SK-N-SH treated with all-trans-retinoic acid at 6 μM for 48 hours (cell line): ENCODE data around the gene DNM2.

Source experiments
- ATAC-seq: fragments of 200-7000 bp; cut with Tn5 transposase; 3 replicates; pipeline ENCODE4 v1.9.1; 2020; ENCODE audit warnings: mild to moderate bottlenecking, moderate library complexity
- BACH2 ChIP-seq: fragments of 250-450 bp; sonication (Bioruptor Pico); IDR thresholded peaks from 2 replicates; pipeline ENCODE4 v1.9.0; 2021; ENCODE audit warnings: mild to moderate bottlenecking, borderline replicate concordance
- CSDC2 ChIP-seq: fragments of 250-450 bp; sonication (Bioruptor Pico); IDR thresholded peaks from 2 replicates; pipeline ENCODE4 v1.5.0; 2020; ENCODE audit warnings: mild to moderate bottlenecking, moderate library complexity
- ESRRG ChIP-seq: fragments of 250-450 bp; sonication (Bioruptor Pico); IDR thresholded peaks from 2 replicates; pipeline ENCODE4 v1.6.1; 2021; ENCODE audit warnings: mild to moderate bottlenecking
- GLIS3 ChIP-seq: fragments of 250-450 bp; sonication (Bioruptor Pico); IDR thresholded peaks from 2 replicates; pipeline ENCODE4 v1.5.0; 2020; ENCODE audit warnings: mild to moderate bottlenecking, moderate library complexity
- RARB ChIP-seq: fragments of 250-450 bp; sonication (Bioruptor Pico); IDR thresholded peaks from 2 replicates; pipeline ENCODE4 v1.8.0; 2021; ENCODE audit warnings: mild to moderate bottlenecking, moderate library complexity
- SNAI2 ChIP-seq: fragments of 250-450 bp; sonication (Bioruptor Pico); IDR thresholded peaks from 2 replicates; pipeline ENCODE4 v1.5.0; 2020; ENCODE audit warnings: mild to moderate bottlenecking, moderate library complexity
- TCF4 ChIP-seq: fragments of 250-450 bp; sonication (Bioruptor Pico); IDR thresholded peaks from 2 replicates; pipeline ENCODE4 v1.8.0; 2021; ENCODE audit warnings: mild to moderate bottlenecking, moderate library complexity, borderline replicate concordance
- TOX ChIP-seq: fragments of 250-450 bp; sonication (Bioruptor Pico); IDR thresholded peaks from 2 replicates; pipeline ENCODE4 v1.8.0; 2021; ENCODE audit warnings: mild to moderate bottlenecking, moderate library complexity, borderline replicate concordance
- ZC3H10 ChIP-seq: fragments of 250-450 bp; sonication (Bioruptor Pico); IDR thresholded peaks from 2 replicates; pipeline ENCODE4 v1.5.1; 2021; ENCODE audit warnings: mild to moderate bottlenecking, moderate library complexity
- ZFP30 ChIP-seq: fragments of 450-650 bp; formaldehyde crosslinking; IDR thresholded peaks from 2 replicates; pipeline ENCODE4 v1.5.0; 2022; ENCODE audit warnings: mild to moderate bottlenecking, moderate library complexity
- ZNF565 ChIP-seq: fragments of 450-650 bp; formaldehyde crosslinking; conservative IDR thresholded peaks from 2 replicates; pipeline ENCODE4 v1.5.0; 2020; ENCODE audit warnings: low read depth, mild to moderate bottlenecking, moderate library complexity
- TF ChIP-seq, protein P1 (sequence below): fragments of 250-450 bp; sonication (Bioruptor Pico); IDR thresholded peaks from 2 replicates; pipeline ENCODE4 v1.8.0; 2021; ENCODE audit warnings: low read depth, mild to moderate bottlenecking, moderate library complexity, borderline replicate concordance
- TF ChIP-seq, protein P2 (sequence below): fragments of 250-450 bp; sonication (Bioruptor Pico); IDR thresholded peaks from 2 replicates; pipeline ENCODE4 v1.5.0; 2020; ENCODE audit warnings: mild to moderate bottlenecking, moderate library complexity
- TF ChIP-seq, protein P3 (sequence below): fragments of 250-450 bp; sonication (Bioruptor Pico); IDR thresholded peaks from 2 replicates; pipeline ENCODE4 v1.8.0; 2020; ENCODE audit warnings: mild to moderate bottlenecking, moderate library complexity, borderline replicate concordance
- TF ChIP-seq, protein P4 (sequence below): fragments of 250-450 bp; sonication (Bioruptor Pico); IDR thresholded peaks from 2 replicates; pipeline ENCODE4 v1.5.1; 2020; ENCODE audit warnings: low read depth, mild to moderate bottlenecking, moderate library complexity
- TF ChIP-seq, protein P5 (sequence below): fragments of 250-450 bp; sonication (Bioruptor Pico); IDR thresholded peaks from 2 replicates; pipeline ENCODE4 v1.5.1; 2021; ENCODE audit warnings: mild to moderate bottlenecking, moderate library complexity

DNM2 gene

DNA sequence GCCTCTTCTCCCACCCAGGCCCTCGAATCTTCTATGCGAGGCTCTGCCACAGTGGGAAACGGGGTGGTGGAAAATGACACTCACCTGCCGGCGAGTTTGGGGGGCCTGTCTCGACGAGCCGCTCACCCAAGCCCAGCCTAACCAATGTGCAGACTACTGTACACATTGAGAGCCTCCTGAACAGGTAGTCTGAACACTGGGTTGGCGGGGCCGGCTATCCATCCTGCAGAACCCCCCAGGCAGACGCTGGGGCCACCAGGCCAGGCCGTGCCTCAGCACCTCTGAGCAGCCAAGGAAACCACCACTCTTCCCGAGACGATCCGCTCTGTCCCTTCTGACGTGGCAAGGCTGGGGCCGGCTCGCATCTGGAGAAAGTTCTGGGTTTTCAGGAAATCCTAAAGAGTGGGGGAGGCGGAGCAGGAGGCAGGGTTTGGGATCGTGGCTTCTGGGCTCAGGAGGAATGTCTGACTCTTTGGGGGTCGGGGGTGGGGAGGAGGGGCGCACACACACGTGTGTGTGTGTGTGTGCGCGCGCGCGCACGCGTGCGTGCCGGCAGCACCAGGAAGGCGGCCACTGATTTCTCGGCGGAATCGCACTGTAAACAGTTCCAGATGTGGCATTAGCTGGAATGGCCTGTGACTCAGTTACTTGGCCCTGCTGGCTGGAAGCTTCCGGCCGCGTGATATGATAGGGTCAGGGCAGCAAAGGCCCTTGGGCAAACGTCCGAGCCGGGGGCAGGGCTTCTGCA, 99.6 kb downstream of the DNM2 start:
- ATAC-seq: peak; percentile 76
- peak; percentile 58 for TF ChIP-seq TCF4
- no peak for TF ChIP-seq ZC3H10 (CRISPR knock-in tag)

DNA sequence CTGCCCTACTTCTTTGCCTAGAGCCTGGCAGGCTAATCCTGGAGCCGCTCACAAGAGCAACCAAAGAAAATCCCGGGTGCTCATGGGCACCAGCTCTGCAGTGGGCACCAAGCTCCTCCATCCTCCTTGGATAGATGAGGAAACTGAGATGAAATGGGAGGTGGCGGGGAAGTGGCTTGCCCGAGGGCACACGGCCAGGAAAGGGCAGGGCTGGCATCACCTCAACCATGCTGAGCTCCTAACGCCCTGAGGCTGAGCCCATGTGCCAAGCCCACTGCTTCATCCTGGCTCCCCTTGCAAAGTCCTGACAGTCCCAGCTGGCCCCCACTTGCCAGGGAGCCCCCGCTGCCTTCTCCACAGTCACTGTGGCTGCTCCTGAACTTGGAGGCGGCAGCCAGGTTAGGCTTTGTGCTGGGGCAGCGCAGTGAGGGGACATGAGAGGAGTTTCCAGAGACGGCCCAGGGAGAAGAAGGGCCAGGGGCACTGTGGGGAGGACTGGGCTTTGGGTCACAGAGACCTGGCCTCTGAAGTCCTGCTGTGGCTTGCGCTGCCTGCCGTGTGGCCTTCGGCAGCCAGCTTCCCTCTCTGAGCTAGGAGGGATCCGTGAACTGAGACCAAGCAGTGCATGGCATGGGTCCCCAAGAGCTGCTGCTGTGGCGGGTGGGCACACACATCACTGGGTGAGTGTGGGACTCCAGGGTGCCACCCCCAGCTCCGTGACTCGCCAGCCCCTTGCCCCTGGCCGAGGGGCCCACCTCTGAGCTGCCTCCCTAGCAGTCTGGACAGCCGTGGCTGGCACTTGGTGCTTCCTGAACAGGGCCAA, 100.6 kb downstream of the DNM2 start:
- peak; percentile 2; the same call in 1 of the 3 replicates for ATAC-seq
- TF ChIP-seq GLIS3: no peak
- TF ChIP-seq, protein P1, sequence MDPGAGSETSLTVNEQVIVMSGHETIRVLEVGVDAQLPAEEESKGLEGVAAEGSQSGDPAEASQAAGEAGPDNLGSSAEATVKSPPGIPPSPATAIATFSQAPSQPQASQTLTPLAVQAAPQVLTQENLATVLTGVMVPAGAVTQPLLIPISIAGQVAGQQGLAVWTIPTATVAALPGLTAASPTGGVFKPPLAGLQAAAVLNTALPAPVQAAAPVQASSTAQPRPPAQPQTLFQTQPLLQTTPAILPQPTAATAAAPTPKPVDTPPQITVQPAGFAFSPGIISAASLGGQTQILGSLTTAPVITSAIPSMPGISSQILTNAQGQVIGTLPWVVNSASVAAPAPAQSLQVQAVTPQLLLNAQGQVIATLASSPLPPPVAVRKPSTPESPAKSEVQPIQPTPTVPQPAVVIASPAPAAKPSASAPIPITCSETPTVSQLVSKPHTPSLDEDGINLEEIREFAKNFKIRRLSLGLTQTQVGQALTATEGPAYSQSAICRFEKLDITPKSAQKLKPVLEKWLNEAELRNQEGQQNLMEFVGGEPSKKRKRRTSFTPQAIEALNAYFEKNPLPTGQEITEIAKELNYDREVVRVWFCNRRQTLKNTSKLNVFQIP (CRISPR knock-in tag): no peak

DNA sequence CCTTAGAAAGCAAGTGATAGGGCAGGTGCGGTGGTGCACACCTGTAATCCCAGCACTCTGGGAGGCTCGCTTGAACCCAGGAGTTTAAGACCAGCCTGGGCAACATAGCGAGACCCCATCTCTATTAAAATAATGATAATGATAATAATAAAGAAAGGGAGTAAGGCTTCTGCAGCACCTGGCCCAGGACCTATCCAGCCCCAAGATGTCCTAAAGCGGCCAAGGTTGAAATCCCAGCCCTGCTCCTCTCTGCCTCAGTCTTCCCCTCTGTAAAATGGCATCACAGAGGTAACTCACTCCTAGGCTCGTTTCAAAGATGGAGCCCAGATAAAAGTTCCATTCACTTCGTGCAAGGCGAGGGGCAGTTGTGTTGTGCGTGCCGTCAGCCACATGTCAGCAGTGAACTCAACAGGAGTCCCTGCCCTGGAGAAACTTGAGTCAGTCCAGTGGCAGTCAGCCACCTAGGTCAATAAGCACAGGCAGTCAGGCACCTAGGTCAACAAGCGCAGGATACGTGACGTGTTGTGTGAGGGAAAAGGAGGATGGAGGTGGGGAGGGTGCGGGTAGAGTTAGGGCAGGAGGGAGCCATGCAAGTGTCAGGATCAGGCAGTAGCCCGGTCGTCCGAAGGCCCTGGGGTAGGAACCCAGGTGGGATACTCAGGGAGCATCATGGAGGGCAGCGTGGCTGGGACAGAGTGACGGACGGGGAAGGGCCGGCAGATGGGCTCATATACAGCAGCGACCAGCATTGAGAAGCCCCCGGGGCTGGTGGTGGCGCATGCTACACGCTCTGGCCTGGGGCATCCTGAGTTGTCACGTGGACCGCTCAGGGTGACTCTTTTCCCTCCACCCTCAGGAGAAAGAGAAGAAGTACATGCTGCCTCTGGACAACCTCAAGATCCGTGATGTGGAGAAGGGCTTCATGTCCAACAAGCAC, 101.5 kb downstream of the DNM2 start:
- no peak for ATAC-seq
- no peak for TF ChIP-seq SNAI2 (CRISPR knock-in tag)
- TF ChIP-seq BACH2 (CRISPR knock-in tag): no peak
- TF ChIP-seq GLIS3: no peak
- no peak for TF ChIP-seq RARB (CRISPR knock-in tag)
- TF ChIP-seq, protein P1 (CRISPR knock-in tag): no peak
- no peak for TF ChIP-seq TCF4
- no peak for TF ChIP-seq ESRRG (CRISPR knock-in tag)
- no peak for TF ChIP-seq ZFP30 (CRISPR knock-in tag)
- no peak for TF ChIP-seq ZNF565
- no peak for TF ChIP-seq CSDC2
- TF ChIP-seq, protein P2, sequence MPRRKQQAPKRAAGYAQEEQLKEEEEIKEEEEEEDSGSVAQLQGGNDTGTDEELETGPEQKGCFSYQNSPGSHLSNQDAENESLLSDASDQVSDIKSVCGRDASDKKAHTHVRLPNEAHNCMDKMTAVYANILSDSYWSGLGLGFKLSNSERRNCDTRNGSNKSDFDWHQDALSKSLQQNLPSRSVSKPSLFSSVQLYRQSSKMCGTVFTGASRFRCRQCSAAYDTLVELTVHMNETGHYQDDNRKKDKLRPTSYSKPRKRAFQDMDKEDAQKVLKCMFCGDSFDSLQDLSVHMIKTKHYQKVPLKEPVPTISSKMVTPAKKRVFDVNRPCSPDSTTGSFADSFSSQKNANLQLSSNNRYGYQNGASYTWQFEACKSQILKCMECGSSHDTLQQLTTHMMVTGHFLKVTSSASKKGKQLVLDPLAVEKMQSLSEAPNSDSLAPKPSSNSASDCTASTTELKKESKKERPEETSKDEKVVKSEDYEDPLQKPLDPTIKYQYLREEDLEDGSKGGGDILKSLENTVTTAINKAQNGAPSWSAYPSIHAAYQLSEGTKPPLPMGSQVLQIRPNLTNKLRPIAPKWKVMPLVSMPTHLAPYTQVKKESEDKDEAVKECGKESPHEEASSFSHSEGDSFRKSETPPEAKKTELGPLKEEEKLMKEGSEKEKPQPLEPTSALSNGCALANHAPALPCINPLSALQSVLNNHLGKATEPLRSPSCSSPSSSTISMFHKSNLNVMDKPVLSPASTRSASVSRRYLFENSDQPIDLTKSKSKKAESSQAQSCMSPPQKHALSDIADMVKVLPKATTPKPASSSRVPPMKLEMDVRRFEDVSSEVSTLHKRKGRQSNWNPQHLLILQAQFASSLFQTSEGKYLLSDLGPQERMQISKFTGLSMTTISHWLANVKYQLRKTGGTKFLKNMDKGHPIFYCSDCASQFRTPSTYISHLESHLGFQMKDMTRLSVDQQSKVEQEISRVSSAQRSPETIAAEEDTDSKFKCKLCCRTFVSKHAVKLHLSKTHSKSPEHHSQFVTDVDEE (CRISPR knock-in tag): no peak
- TF ChIP-seq, protein P3, sequence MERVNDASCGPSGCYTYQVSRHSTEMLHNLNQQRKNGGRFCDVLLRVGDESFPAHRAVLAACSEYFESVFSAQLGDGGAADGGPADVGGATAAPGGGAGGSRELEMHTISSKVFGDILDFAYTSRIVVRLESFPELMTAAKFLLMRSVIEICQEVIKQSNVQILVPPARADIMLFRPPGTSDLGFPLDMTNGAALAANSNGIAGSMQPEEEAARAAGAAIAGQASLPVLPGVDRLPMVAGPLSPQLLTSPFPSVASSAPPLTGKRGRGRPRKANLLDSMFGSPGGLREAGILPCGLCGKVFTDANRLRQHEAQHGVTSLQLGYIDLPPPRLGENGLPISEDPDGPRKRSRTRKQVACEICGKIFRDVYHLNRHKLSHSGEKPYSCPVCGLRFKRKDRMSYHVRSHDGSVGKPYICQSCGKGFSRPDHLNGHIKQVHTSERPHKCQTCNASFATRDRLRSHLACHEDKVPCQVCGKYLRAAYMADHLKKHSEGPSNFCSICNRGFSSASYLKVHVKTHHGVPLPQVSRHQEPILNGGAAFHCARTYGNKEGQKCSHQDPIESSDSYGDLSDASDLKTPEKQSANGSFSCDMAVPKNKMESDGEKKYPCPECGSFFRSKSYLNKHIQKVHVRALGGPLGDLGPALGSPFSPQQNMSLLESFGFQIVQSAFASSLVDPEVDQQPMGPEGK (CRISPR knock-in tag): no peak
- TF ChIP-seq, protein P4, sequence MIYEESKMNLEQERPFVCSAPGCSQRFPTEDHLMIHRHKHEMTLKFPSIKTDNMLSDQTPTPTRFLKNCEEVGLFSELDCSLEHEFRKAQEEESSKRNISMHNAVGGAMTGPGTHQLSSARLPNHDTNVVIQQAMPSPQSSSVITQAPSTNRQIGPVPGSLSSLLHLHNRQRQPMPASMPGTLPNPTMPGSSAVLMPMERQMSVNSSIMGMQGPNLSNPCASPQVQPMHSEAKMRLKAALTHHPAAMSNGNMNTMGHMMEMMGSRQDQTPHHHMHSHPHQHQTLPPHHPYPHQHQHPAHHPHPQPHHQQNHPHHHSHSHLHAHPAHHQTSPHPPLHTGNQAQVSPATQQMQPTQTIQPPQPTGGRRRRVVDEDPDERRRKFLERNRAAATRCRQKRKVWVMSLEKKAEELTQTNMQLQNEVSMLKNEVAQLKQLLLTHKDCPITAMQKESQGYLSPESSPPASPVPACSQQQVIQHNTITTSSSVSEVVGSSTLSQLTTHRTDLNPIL (CRISPR knock-in tag): no peak

DNA sequence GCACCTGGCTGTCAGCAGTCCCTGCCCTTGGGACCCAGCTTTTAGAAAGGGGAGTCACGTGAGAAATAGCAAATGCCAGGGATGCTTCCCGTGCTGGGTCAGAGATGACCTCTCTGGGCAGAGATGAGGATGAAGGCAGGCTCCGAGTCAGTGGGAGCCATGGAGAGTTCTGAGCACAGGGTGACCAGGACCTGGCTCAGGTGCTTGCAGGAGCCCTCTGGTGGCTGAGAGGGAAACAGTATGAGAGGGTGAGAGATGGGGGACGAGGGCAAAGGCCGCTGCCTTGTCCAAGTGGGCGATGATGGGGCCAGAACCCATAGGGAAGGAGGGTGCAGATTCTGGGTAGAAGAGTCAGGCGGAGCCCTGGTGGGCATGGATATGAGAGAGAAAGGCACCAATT, 102.3 kb downstream of the DNM2 start:
- no peak for ATAC-seq
- TF ChIP-seq, protein P2 (CRISPR knock-in tag): no peak
- TF ChIP-seq ZNF565 (no peak), ZFP30 (CRISPR knock-in tag) (no peak), TOX (CRISPR knock-in tag) (no peak), GLIS3 (no peak)
- TF ChIP-seq, protein P5, sequence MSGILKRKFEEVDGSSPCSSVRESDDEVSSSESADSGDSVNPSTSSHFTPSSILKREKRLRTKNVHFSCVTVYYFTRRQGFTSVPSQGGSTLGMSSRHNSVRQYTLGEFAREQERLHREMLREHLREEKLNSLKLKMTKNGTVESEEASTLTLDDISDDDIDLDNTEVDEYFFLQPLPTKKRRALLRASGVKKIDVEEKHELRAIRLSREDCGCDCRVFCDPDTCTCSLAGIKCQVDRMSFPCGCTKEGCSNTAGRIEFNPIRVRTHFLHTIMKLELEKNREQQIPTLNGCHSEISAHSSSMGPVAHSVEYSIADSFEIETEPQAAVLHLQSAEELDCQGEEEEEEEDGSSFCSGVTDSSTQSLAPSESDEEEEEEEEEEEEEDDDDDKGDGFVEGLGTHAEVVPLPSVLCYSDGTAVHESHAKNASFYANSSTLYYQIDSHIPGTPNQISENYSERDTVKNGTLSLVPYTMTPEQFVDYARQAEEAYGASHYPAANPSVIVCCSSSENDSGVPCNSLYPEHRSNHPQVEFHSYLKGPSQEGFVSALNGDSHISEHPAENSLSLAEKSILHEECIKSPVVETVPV: no peak
- TF ChIP-seq, protein P4 (CRISPR knock-in tag): no peak
